ENCODE results near the gene CCDC171. TPM values are rescaled to one million over a fixed set of nuclear protein-coding genes. Genes with fewer than 3 reads are reported as not detected.

CCDC171 gene
- total RNA-seq, 1 donor, result 5.8 TPM

DNA sequence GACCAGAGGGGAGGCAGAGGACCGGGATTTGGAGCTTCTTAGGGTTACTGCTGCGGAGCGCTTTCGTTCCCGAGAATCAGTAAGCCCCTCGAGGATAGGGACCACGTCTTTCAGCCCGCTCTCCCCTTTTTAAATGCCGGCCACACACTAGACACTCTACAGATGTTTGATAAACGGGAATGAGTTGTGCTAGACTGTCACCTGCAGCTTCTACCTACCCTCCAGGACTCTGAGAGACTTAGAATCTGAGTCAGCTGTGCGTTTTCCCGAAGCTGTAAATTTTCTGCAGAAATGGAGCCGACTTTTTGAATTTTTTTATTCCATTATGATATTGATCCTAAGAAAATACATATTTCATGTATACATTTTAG, 670 bp downstream of the CCDC171 start:
- peaks cover 4% of the 10 kb centered on the region for H3K27me3 ChIP-seq (ENCODE audit: insufficient read depth, low read length)
- H2AFZ ChIP-seq (ENCODE audit: low read length), result peak overlapping the region; percentile 97
- H3K9me3 ChIP-seq (ENCODE audit: low read depth, low read length), result no peaks in the 10 kb centered on the region
- no peaks in the 10 kb centered on the region for H4K20me1 ChIP-seq (ENCODE audit: insufficient read depth, low read length)
- peaks cover 4% of the 10 kb centered on the region for H3K4me1 ChIP-seq (ENCODE audit: insufficient read depth, low read length)
- H3K36me3 ChIP-seq (ENCODE audit: insufficient read depth, low read length), result no peaks in the 10 kb centered on the region
- no peaks in the 10 kb centered on the region for H3K79me2 ChIP-seq (ENCODE audit: insufficient read depth, low read length)
- peak; percentile 50 for DNase-seq (ENCODE audit: insufficient read length, low spot score, missing footprints)
- peak overlapping the region; percentile 73 for H3K27ac ChIP-seq (ENCODE audit: low read depth, low read length)
- peak overlapping the region; percentile 88 for H3K4me3 ChIP-seq (ENCODE audit: insufficient read depth, low read length)
- H3K4me2 ChIP-seq (ENCODE audit: insufficient read depth, low read length), result peak overlapping the region; percentile 98
- TF ChIP-seq, protein P1, sequence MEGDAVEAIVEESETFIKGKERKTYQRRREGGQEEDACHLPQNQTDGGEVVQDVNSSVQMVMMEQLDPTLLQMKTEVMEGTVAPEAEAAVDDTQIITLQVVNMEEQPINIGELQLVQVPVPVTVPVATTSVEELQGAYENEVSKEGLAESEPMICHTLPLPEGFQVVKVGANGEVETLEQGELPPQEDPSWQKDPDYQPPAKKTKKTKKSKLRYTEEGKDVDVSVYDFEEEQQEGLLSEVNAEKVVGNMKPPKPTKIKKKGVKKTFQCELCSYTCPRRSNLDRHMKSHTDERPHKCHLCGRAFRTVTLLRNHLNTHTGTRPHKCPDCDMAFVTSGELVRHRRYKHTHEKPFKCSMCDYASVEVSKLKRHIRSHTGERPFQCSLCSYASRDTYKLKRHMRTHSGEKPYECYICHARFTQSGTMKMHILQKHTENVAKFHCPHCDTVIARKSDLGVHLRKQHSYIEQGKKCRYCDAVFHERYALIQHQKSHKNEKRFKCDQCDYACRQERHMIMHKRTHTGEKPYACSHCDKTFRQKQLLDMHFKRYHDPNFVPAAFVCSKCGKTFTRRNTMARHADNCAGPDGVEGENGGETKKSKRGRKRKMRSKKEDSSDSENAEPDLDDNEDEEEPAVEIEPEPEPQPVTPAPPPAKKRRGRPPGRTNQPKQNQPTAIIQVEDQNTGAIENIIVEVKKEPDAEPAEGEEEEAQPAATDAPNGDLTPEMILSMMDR (IDR thresholded peaks at IDR 0.05; ENCODE audit: extremely low read depth, low read depth, low read length), result no peak

DNA sequence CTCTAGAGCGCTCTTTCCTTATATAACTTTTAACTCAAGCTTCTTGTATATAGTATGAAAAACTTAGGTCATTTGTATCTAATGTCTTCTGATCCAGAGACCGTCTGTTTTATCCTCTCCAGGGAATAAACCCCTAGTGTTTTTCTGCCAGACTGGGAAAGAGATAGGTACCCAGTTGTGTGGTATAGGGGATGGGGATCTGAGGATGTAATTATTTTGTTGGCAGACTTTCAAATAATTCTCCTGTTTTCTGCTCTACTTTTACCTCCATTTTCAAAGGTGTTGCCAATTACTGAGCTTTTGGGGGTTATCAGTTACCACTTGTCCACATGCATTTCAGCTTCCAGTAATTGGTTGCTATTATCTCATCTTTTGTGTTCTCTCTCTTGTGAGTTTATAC, 17.9 kb downstream of the CCDC171 start:
- Histone ChIP-seq H3K27me3 (ENCODE audit: insufficient read depth, low read length) (no peaks in the 10 kb centered on the region), H3K79me2 (ENCODE audit: insufficient read depth, low read length) (no peaks in the 10 kb centered on the region), H3K36me3 (ENCODE audit: insufficient read depth, low read length) (no peaks in the 10 kb centered on the region), H2AFZ (ENCODE audit: low read length) (no peak overlapping the region), H3K4me2 (ENCODE audit: insufficient read depth, low read length) (no peak overlapping the region), H3K27ac (ENCODE audit: low read depth, low read length) (no peak overlapping the region), H3K4me1 (ENCODE audit: insufficient read depth, low read length) (no peaks in the 10 kb centered on the region), H3K4me3 (ENCODE audit: insufficient read depth, low read length) (no peak overlapping the region), H3K9me3 (ENCODE audit: low read depth, low read length) (no peaks in the 10 kb centered on the region), H4K20me1 (ENCODE audit: insufficient read depth, low read length) (no peaks in the 10 kb centered on the region)
- peak; percentile 6 for DNase-seq (ENCODE audit: insufficient read length, low spot score, missing footprints)
- TF ChIP-seq, protein P1 (IDR thresholded peaks at IDR 0.05; ENCODE audit: extremely low read depth, low read depth, low read length), result no peak

DNA sequence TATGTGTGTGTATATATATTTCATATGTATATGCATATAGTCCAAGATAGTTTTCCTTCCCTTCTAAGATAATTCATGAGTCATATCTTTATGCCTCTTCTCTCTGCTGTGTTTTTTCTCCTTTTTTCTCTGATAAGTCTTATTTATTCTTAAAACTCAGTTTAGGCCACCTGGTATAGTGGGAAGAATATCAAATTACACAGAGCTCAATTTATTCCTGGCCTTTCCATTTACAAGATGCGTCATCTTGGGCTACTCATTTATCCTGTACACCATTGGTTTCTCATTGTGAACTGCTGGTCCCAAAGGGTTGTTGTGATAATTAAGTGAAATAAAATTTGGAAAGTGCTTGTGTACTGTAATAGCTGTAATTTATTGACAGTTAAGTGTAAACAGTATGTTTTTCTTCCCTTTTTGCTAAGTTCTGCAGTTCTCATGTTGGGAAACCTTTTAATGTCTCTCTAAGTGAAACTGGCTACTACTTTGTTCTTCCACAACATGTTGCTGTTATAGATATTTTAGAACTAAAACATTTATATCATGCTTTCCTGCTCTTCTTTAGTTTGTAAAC, 19.4 kb downstream of the CCDC171 start:
- H3K27me3 ChIP-seq (ENCODE audit: insufficient read depth, low read length), result no peaks in the 10 kb centered on the region
- H2AFZ ChIP-seq (ENCODE audit: low read length), result no peak overlapping the region
- TF ChIP-seq, protein P1 (IDR thresholded peaks at IDR 0.05; ENCODE audit: extremely low read depth, low read depth, low read length), result no peak
- H3K4me3 ChIP-seq (ENCODE audit: insufficient read depth, low read length), result no peak overlapping the region
- H3K4me1 ChIP-seq (ENCODE audit: insufficient read depth, low read length), result no peaks in the 10 kb centered on the region
- no peaks in the 10 kb centered on the region for H3K36me3 ChIP-seq (ENCODE audit: insufficient read depth, low read length)
- H4K20me1 ChIP-seq (ENCODE audit: insufficient read depth, low read length), result no peaks in the 10 kb centered on the region
- DNase-seq (ENCODE audit: insufficient read length, low spot score, missing footprints), result peak; percentile 3
- H3K27ac ChIP-seq (ENCODE audit: low read depth, low read length), result no peak overlapping the region
- no peak overlapping the region for H3K4me2 ChIP-seq (ENCODE audit: insufficient read depth, low read length)
- H3K79me2 ChIP-seq (ENCODE audit: insufficient read depth, low read length), result no peaks in the 10 kb centered on the region
- no peaks in the 10 kb centered on the region for H3K9me3 ChIP-seq (ENCODE audit: low read depth, low read length)

DNA sequence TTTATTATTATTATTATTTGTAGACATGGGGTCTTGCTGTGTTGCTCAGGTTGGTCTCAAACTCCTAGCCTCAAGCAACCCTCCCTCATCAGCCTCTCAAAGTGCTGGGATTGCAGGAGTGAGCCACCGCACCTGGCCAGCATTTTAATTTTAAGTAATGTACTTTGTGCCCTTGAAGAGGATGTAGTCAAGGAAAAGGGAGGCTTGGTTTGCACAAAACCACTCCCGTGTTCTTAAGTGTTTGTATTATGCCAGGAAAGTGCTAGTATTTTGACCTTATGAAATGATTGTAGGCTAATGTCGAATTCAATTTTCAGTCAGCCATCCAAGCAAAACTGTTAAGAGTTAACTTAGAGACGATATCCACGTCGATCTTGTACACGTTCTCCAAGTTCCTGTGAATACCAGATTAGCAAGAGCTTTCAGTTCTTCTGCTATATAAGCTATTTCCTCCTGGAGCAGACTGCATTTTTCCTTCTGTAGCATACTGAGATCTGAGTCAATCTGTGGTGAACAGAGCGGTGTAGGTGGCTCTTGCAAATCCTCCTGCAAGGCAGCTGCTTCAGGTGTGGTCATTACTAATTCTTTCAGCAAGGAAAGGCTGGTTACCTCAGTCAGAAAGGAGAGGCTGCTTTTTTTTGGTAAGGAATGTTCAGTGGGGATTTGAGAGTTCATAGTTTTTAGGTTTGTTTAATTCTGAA, 23.7 kb downstream of the CCDC171 start:
- H4K20me1 ChIP-seq (ENCODE audit: insufficient read depth, low read length), result no peaks in the 10 kb centered on the region
- no peak overlapping the region for H3K27ac ChIP-seq (ENCODE audit: low read depth, low read length)
- no peaks in the 10 kb centered on the region for H3K36me3 ChIP-seq (ENCODE audit: insufficient read depth, low read length)
- H2AFZ ChIP-seq (ENCODE audit: low read length), result no peak overlapping the region
- H3K4me3 ChIP-seq (ENCODE audit: insufficient read depth, low read length), result no peak overlapping the region
- H3K27me3 ChIP-seq (ENCODE audit: insufficient read depth, low read length), result no peaks in the 10 kb centered on the region
- no peak overlapping the region for H3K4me2 ChIP-seq (ENCODE audit: insufficient read depth, low read length)
- H3K4me1 ChIP-seq (ENCODE audit: insufficient read depth, low read length), result no peaks in the 10 kb centered on the region
- TF ChIP-seq, protein P1 (IDR thresholded peaks at IDR 0.05; ENCODE audit: extremely low read depth, low read depth, low read length), result no peak
- no peaks in the 10 kb centered on the region for H3K9me3 ChIP-seq (ENCODE audit: low read depth, low read length)
- no peak for DNase-seq (ENCODE audit: insufficient read length, low spot score, missing footprints)
- no peaks in the 10 kb centered on the region for H3K79me2 ChIP-seq (ENCODE audit: insufficient read depth, low read length)

All from osteoblast (primary cell).